Measurements from ENCODE around the gene XPOT.
"Not testable (repeated sequence)": the region's sequence is repeated elsewhere in the genome, so short reads cannot be mapped to it uniquely, and the experiment has no call there.

The XPOT gene, protein sequence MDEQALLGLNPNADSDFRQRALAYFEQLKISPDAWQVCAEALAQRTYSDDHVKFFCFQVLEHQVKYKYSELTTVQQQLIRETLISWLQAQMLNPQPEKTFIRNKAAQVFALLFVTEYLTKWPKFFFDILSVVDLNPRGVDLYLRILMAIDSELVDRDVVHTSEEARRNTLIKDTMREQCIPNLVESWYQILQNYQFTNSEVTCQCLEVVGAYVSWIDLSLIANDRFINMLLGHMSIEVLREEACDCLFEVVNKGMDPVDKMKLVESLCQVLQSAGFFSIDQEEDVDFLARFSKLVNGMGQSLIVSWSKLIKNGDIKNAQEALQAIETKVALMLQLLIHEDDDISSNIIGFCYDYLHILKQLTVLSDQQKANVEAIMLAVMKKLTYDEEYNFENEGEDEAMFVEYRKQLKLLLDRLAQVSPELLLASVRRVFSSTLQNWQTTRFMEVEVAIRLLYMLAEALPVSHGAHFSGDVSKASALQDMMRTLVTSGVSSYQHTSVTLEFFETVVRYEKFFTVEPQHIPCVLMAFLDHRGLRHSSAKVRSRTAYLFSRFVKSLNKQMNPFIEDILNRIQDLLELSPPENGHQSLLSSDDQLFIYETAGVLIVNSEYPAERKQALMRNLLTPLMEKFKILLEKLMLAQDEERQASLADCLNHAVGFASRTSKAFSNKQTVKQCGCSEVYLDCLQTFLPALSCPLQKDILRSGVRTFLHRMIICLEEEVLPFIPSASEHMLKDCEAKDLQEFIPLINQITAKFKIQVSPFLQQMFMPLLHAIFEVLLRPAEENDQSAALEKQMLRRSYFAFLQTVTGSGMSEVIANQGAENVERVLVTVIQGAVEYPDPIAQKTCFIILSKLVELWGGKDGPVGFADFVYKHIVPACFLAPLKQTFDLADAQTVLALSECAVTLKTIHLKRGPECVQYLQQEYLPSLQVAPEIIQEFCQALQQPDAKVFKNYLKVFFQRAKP

GRCh38 chr12:64403707-64404469, at the start of gene XPOT:
XPOT (plus strand) TSS chr12:64404392; CDS start chr12:64410036, 5,644 bp downstream.
- in situ Hi-C loops (cut with HindIII; ENCODE audit: low sequenced_read_pairs) = no loop called here

GRCh38 chr12:64356209-64356608, 48.0 kb upstream of the XPOT start:
- in situ Hi-C loops (cut with HindIII; ENCODE audit: low sequenced_read_pairs) = not testable (repeated sequence)

DNA sequence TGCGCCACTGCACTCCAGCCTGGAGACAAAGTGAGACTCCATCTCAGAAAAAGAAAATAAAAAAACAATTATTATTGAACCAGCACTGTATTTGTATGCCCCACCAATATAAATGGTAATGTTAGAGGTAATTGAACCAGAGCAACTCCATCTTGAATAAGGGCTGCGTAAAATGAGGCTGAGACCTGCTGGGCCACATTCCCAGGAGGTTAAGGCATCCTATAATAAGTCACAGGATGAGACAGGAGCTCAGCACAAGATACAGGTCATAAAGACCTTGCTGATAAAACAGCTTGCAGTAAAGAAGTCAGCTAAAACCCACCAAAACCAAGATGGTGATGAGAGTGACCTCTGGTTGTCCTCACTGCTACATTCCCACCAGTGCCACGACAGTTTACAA, 43.0 kb upstream of the XPOT start:
- in situ Hi-C loops (cut with HindIII; ENCODE audit: low sequenced_read_pairs) = not testable (repeated sequence)

GRCh38 chr12:64362721-64363305, 41.4 kb upstream of the XPOT start:
- in situ Hi-C loops (cut with HindIII; ENCODE audit: low sequenced_read_pairs) = no loop called here

GRCh38 chr12:64383675-64384074, 20.5 kb upstream of the XPOT start:
- in situ Hi-C loops (cut with HindIII; ENCODE audit: low sequenced_read_pairs) = no loop called here

DNA sequence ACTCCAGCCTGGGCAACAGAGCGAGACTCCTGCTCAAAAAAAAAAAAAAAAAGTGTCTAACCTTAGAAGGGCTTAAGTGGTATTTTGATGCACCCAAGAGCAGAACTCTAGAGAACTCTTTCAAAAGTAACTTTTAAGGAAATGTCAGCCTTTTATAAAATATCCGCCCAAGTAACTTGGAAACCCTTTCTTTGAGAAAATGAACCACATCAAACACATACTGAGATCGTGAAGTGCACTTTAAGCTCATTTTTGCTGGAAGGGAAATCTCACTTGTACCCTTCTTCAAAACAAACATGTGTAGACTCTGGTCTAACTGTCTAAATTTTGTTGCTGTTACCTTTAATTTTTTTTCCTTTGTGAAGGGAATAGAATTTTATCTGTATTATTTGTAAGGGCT, 19.2 kb upstream of the XPOT start:
- in situ Hi-C loops (cut with HindIII; ENCODE audit: low sequenced_read_pairs) = no loop called here

- in situ Hi-C loops (cut with HindIII; ENCODE audit: low sequenced_read_pairs) = no loop called here
Measured at GRCh38 chr12:64385468-64385867, 18.7 kb upstream of the XPOT start.

- in situ Hi-C loops (cut with HindIII; ENCODE audit: low sequenced_read_pairs) = no loop called here
Measured at GRCh38 chr12:64387197-64387816, 16.9 kb upstream of the XPOT start.

- in situ Hi-C loops (cut with HindIII; ENCODE audit: low sequenced_read_pairs) = no loop called here
Measured at GRCh38 chr12:64389154-64389553, 15.0 kb upstream of the XPOT start.

- in situ Hi-C loops (cut with HindIII; ENCODE audit: low sequenced_read_pairs) = no loop called here
Measured at GRCh38 chr12:64390275-64390851, 13.8 kb upstream of the XPOT start, which contains the start of gene C12orf56. C12orf56 (minus strand) TSS chr12:64390758; CDS start chr12:64390565, 193 bp downstream.

DNA sequence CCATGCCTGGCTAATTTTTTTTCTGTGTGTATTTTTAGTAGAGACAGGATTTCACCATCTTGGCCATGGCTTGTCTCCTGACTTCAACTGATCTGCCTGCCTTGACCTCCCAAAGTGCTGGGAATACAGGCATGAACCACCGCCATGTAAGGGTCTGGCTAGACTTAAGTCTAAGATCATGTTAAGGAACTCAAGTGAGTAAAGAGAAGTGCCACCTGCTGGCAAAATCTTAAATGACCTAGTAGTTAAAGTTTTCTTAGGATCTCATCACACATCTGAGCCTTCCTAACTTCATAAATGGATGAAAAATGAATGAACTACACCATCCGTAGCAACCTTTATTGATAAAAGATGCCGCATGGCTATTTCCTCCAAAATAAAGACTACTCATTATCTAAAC, 12.0 kb upstream of the XPOT start:
- in situ Hi-C loops (cut with HindIII; ENCODE audit: low sequenced_read_pairs) = no loop called here

DNA sequence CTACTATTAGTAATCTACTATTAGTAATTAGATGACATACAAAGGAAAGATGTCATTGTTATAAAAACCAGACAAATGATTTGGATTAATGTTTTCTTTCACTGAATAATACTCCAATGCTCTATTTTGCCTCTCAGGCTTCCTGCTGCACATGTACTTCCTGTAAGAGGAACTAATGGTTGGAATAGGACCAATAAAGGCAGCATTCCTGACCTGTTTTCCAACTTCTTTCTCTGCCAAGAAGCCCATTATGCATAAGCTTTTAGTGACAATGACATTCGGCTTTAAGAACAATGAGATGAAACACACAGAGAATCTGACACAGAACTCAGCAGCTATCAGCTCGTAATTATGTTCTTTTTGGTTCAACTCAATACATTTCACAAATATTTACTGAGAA, 8.5 kb upstream of the XPOT start:
- in situ Hi-C loops (cut with HindIII; ENCODE audit: low sequenced_read_pairs) = no loop called here

GRCh38 chr12:64400041-64400440, 4.2 kb upstream of the XPOT start:
- in situ Hi-C loops (cut with HindIII; ENCODE audit: low sequenced_read_pairs) = no loop called here

DNA sequence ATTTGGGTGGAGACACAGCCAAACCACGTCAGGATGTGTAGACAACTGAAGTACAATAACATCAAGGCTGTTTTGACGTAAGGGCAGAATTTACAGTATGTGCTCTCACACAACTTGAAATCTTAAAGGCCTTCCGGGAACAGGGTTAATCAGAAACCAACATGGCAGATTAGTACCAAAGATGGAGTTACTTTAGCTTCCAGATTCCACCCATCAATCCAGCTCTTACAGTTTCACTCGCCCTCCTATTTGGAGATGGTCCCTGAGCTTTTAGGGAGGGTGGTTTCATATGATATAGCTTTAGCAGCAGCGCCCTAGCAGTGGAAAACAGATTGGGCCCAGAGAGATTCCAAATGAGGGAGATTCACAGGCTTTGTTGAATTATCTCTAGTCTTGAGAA, 2.0 kb upstream of the XPOT start:
- in situ Hi-C loops (cut with HindIII; ENCODE audit: low sequenced_read_pairs) = no loop called here

- in situ Hi-C loops (cut with HindIII; ENCODE audit: low sequenced_read_pairs) = loop anchor here (5.0 kb wide), 1 partner anchor 48 kb away; the partner anchor contains the start of gene TBK1
Measured at GRCh38 chr12:64404470-64405256, 471 bp downstream of the XPOT start.

GRCh38 chr12:64407342-64408223, 3.4 kb downstream of the XPOT start:
- in situ Hi-C loops (cut with HindIII; ENCODE audit: low sequenced_read_pairs) = loop anchor here (5.0 kb wide), 1 partner anchor 45 kb away; the partner anchor contains the start of gene TBK1

GRCh38 chr12:64411427-64411826, 7.2 kb downstream of the XPOT start:
- in situ Hi-C loops (cut with HindIII; ENCODE audit: low sequenced_read_pairs) = no loop called here

DNA sequence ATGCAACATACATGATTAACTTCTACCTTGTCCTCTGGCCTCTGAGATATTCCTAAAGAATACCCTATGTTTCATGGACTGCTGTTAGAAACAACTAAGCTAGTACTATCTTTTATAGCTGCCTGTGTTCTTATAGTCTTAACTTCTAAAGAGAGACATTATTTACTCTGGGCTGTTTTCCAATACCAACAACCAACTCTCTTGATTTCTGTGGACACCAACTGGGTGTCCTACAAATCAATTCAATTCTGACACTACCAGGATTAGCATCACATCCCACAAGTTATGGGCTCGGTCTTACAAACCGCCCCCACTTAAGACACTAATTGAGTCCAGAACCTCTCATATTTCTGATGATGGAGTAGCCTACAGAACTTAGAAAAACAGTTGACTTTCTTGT, 8.3 kb downstream of the XPOT start:
- in situ Hi-C loops (cut with HindIII; ENCODE audit: low sequenced_read_pairs) = no loop called here
